HG03175 (cell line): ENCODE results near the gene ZSWIM3.

Source experiments
- ATAC-seq: cut with Tn5 transposase; IDR thresholded peaks from one replicate; pipeline ENCODE4 v1.9.1; 2021; ENCODE audit warnings: mild to moderate bottlenecking, moderate library complexity; ENCODE audit not compliant: unreplicated experiment

The ZSWIM3 gene

DNA sequence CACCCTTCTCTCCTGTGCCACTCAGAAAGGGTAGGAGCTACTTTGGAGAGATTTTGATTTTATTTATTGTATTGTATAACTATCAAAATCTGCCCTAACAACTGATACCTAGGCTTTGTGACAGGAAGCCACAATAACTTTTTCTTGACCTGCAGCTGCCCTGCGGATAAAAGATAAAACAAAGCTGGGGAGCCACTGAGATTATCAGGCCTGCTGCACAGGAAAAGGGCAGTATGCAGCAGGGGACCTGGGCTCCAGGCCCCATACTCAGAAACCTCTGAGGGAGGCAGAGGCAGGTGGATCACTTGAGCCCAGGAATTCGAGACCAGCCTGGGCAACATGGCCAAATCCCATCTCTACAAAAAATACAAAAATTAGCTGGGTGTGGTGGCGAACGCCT, 24.8 kb upstream of the ZSWIM3 start:
- ATAC-seq = no peak

GRCh38 chr20:45833030-45833882, 24.2 kb upstream of the ZSWIM3 start, which contains the start of gene SNX21:
Gene SNX21 (plus strand): TSS chr20:45833799. CDS start chr20:45833920, 121 bp downstream.
- peak; percentile 55 for ATAC-seq

GRCh38 chr20:45833883-45834796, 23.3 kb upstream of the ZSWIM3 start:
- peak; percentile 53 for ATAC-seq

- no peak for ATAC-seq
These were observed 22.6 kb upstream of the ZSWIM3 start for GRCh38 chr20:45834797-45835161.

- ATAC-seq = no peak
These were observed 22.1 kb upstream of the ZSWIM3 start for GRCh38 chr20:45835329-45835765.

DNA sequence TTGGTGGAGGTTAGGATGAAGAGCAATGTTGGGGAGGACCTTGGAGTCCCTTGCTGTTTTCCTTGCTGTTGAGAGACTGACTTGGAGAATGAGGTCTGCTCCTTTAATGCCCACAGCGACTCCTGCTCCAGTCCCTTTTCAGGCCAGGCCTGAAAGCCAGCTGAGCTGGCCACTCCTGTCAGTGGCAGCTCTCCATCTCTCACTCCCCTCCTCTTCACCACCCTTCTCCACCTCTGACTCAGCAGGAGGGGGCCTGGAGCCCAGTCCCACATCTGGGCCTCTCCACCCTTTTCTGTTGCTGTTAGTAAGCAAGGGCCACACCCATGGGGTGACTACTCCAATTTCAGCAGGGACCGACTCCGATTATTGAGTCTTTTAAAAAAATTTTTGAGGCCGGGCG, 21.6 kb upstream of the ZSWIM3 start:
- no peak for ATAC-seq

DNA sequence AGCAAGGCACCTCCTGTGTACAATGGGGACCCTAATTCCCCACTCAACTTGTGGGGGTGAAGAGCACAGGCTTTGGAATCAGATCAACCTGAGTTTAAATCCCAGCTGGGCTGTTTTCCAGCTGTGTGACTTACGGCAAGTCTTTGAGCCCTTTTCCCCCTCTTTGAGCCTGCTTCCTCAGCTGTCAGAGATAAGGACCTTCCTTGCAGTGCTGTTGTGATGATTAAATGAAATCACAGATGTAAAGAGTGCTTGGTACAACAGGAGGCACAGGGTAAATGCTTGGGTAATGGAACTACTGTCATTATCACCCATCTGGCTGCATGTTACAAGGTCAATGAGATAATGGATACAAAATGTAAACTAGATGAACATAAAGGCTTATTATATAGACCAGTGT, 20.6 kb upstream of the ZSWIM3 start:
- no peak for ATAC-seq

- ATAC-seq = no peak
These were observed 16.7 kb upstream of the ZSWIM3 start for GRCh38 chr20:45840700-45841198.

- no peak for ATAC-seq
These were observed 15.8 kb upstream of the ZSWIM3 start for GRCh38 chr20:45841407-45842129.

GRCh38 chr20:45842169-45842812, 15.1 kb upstream of the ZSWIM3 start:
- peak; percentile 83 for ATAC-seq

- no peak for ATAC-seq
These were observed 13.9 kb upstream of the ZSWIM3 start for GRCh38 chr20:45843506-45843905.

- no peak for ATAC-seq
These were observed 12.0 kb upstream of the ZSWIM3 start for GRCh38 chr20:45845452-45845851.

- no peak for ATAC-seq
These were observed 9.0 kb upstream of the ZSWIM3 start for GRCh38 chr20:45848421-45848820.

- ATAC-seq = no peak
These were observed 8.3 kb upstream of the ZSWIM3 start for GRCh38 chr20:45848969-45849582.

DNA sequence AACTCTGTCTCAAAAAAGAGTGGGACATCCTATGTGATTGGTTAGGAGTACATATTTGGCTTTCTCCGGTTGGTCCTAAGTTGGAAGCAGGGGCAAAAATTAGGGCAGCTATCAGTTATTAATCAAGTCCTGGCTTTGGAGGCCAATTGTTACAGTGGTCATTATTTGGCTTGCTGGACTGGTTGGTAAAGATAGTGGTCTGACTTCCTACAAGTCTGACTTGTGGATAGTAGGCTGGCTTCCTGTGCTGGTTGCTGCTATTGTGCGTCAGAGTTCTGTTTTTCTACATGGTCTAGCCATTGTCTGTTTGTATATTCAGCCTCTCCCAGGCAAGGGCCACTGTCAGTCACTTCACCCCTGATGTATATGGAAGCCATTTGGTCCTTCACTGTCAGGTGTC, 7.2 kb upstream of the ZSWIM3 start:
- no peak for ATAC-seq

GRCh38 chr20:45850926-45851325, 6.5 kb upstream of the ZSWIM3 start:
- ATAC-seq = no peak

GRCh38 chr20:45851501-45851900, 5.9 kb upstream of the ZSWIM3 start:
- no peak for ATAC-seq

GRCh38 chr20:45852326-45852725, 5.1 kb upstream of the ZSWIM3 start:
- no peak for ATAC-seq

GRCh38 chr20:45853484-45853883, 3.9 kb upstream of the ZSWIM3 start:
- ATAC-seq = no peak

- peak; percentile 22 for ATAC-seq
These were observed 435 bp downstream of the ZSWIM3 start for GRCh38 chr20:45857882-45858216.
